ENCODE results near the gene MYRIP.

GRCh38 chr3:39765575-39765974, 43.8 kb upstream of the MYRIP start:
- TF ChIP-seq, protein P1, sequence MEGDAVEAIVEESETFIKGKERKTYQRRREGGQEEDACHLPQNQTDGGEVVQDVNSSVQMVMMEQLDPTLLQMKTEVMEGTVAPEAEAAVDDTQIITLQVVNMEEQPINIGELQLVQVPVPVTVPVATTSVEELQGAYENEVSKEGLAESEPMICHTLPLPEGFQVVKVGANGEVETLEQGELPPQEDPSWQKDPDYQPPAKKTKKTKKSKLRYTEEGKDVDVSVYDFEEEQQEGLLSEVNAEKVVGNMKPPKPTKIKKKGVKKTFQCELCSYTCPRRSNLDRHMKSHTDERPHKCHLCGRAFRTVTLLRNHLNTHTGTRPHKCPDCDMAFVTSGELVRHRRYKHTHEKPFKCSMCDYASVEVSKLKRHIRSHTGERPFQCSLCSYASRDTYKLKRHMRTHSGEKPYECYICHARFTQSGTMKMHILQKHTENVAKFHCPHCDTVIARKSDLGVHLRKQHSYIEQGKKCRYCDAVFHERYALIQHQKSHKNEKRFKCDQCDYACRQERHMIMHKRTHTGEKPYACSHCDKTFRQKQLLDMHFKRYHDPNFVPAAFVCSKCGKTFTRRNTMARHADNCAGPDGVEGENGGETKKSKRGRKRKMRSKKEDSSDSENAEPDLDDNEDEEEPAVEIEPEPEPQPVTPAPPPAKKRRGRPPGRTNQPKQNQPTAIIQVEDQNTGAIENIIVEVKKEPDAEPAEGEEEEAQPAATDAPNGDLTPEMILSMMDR (IDR thresholded peaks at IDR 0.05; ENCODE audit: insufficient read depth, low read length, poor library complexity, severe bottlenecking) = no peak
- no peak for TF ChIP-seq EZH2phosphoT487 (conservative IDR thresholded peaks at IDR 0.05; ENCODE audit: low read length)

Measured in SU-DHL-6 (cell line).